Stimulated activated CD4-positive, alpha-beta T cell treated with anti-CD3 and anti-CD28 coated beads, Interleukin-12 subunit alpha, Interleukin-12 subunit beta, amount 100 ng/mL, for 48 hours (primary cell): Measurements from ENCODE around the gene CCDC60.
"Not testable (repeated sequence)": the region's sequence is repeated elsewhere in the genome, so short reads cannot be mapped to it uniquely, and the experiment has no call there.

Source experiments
- DNase-seq, 3 donors: peaks; one replicate each; pipeline ENCODE4 v3.0.0-alpha.2; 2020; ENCODE audit warnings: low read depth in 2 of 3, low spot score in 1 of 3

CCDC60 gene

GRCh38 chr12:119338593-119339363, 4.2 kb downstream of the CCDC60 start:
- no peak for DNase-seq

- DNase-seq: no peak
Observed at GRCh38 chr12:119340578-119340977, 6.0 kb downstream of the CCDC60 start.

GRCh38 chr12:119341020-119341419, 6.5 kb downstream of the CCDC60 start:
- no peak for DNase-seq

- DNase-seq: no peak
Observed at GRCh38 chr12:119341988-119342387, 7.5 kb downstream of the CCDC60 start.

- DNase-seq: no peak
Observed at GRCh38 chr12:119343130-119343529, 8.6 kb downstream of the CCDC60 start.

GRCh38 chr12:119354172-119354571, 19.6 kb downstream of the CCDC60 start:
- DNase-seq: no peak

DNA sequence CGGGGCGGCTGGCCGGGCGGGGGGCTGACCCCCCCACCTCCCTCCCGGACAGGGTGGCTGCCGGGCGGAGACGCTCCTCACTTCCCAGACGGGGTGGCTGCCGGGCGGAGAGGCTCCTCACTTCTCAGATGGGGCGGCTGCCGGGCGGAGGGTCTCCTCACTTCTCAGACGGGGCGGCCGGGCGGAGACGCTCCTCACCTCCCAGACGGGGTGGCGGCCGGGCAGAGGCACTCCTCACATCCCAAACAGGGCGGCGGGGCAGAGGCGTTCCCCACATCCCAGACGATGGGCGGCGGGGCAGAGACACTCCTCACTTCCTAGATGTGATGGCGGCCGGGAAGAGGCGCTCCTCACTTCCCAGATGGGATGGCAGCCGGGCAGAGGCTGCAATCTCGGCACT, 25.8 kb downstream of the CCDC60 start:
- DNase-seq: not testable (repeated sequence)

- DNase-seq: no peak
Observed at GRCh38 chr12:119363037-119363436, 28.5 kb downstream of the CCDC60 start.

- no peak for DNase-seq
Observed at GRCh38 chr12:119363490-119363889, 29.0 kb downstream of the CCDC60 start.

GRCh38 chr12:119365451-119365850, 30.9 kb downstream of the CCDC60 start:
- DNase-seq: no peak

DNA sequence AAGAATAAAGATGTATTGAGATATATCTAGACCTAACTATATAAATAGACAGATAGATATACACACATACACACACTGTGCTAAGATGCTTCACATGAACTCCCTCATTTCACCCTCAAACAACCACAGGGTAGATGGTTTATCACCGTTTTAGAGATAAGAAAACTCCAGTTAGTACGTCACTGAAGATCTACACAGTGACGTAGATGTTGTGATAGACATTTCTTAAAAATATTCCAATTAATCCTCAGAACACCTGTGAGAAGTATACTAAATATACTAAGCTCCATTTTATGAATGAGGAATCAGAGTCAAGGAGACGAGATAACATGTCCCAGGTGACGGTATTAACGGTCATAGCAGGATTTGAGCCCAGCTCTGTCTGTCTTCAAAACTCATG, 31.5 kb downstream of the CCDC60 start:
- no peak for DNase-seq

DNA sequence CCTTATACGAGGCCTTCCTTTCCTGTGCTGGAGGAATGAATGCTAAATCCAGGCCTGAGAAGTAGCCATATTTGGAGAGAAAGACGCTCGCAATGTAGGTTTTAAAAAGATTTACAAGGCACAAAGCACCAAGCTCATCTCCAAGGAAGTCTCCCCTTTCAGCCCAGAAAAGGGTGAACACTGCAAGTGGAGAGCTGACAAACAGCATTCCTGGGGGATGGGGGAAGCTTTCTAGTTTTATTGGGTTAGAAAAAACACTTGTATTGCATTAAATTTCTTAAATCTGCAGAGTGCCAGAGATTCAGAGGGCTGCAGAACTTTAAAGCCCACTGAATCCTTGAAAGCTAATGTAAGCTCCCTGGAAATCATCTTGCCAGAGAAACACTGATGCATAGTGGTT, 34.6 kb downstream of the CCDC60 start:
- no peak for DNase-seq

DNA sequence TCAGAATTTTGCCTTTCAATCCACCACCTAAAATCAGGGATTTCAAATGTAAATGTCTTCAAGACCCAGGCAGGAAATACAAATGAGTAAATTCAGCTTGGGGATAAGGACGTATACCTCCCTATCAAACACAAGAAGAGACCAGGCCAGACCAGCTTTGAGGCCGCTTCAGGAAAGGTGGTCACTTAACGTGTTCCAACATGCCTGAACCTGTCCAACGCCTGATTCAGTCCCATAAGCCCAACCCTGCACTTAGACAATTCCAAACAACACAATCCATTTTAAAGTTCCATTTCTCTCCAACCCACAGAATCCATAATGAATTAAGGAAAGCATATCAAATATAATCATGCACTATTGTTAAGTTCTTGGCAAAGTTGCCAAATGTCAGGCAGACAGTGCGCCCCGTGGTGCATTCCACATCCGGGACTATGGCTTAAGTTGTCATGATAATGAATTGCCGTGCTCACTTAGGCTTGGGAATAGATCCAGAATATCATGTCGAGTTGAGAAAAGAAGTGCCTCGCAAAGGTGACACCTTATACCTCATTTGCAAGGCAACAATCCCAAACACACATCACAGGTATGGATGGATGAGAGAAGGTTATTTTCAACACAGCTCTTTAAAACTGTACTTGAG, 35.5 kb downstream of the CCDC60 start:
- DNase-seq: no peak

DNA sequence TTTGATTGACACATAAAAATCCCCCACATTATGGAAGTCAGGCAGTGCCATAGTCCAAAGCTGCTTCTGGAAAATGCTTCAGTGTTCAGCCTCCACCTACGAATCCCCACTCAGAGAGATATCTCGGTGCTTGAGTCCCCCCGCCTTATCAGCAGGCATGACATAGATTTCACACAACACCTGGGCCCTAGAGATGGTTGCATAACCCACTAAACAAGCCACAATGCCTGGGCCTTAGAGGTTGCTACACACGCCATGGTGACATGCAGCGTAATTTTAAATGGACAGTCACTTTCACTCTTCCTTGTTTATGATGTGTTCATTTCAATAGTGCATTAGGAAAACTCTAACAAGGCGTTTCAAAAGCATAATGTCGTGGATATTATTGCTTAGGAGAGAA, 38.0 kb downstream of the CCDC60 start:
- no peak for DNase-seq

DNA sequence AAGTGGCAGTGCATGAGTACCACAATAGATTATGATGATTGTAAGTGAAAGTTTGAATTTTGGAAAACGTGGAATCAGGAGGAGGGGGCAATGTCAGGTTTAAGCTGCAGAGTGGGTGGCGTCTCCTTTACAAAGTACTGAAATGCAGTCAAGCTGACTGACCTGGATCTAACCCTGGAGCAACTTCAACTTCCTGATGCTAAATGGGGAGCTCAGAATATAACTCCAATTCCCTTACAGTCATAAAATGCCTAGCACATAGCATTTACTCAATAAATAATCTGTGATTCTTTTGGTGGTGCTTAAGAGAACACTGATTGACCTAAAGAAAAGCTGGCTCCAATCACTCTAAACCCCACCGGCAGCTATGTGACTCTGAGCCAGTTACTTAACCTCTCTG, 38.5 kb downstream of the CCDC60 start:
- no peak for DNase-seq

GRCh38 chr12:119373666-119374065, 39.1 kb downstream of the CCDC60 start:
- no peak for DNase-seq

GRCh38 chr12:119374635-119375034, 40.1 kb downstream of the CCDC60 start:
- DNase-seq: no peak

DNA sequence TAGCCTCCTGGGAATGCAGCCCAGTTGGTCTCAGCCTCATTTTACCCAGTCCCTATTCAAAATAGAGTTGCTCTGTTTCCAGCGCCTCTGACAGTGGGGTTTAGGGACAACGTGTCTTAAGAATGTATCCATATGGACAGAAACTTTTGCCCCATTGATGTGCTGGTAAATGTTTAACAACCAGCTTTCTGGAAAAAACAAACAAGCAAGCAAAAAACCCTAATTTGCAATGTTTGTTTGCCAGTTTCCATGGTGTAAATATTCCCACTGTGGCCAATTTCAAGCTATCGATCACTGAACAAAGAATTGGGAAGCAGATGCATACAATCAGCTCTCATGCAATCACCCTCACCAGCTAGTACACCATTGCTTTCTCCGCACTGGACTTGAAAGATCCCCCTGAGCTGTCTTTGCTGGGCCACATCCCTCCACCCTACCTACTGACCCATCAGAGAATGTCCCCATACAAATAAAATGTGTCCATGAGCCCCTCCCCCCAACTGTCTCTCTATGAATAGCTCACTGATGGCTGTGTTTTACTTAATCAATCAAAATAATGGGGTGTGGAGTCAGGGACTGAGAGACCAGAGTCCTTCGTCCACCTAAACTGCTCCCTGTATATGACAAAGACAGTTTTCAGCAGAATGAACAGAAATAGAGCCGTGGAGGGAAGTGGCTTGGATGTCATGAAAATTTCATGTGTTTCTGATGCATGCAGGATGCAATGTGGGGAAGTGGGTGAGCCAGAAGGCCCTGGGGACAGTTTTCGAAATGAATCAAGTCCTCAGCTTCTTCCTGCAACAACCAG, 40.8 kb downstream of the CCDC60 start:
- no peak for DNase-seq

DNA sequence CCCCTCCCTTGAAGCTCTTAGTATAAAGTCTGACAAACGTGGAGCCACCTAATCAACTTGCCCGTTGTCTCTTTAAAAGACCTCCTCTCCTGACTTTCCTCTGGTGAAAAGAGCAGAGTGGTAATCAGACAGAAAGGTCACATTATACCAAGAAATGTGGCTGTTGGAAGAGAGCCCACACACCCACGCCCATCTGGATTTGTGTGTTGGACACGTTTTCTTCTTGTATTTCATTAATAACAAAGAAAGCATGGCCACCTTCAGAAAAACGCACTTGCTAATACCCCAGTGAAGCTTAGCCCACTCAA, 41.3 kb downstream of the CCDC60 start:
- DNase-seq: no peak

- DNase-seq: no peak
Observed at GRCh38 chr12:119378903-119379302, 44.4 kb downstream of the CCDC60 start.

DNA sequence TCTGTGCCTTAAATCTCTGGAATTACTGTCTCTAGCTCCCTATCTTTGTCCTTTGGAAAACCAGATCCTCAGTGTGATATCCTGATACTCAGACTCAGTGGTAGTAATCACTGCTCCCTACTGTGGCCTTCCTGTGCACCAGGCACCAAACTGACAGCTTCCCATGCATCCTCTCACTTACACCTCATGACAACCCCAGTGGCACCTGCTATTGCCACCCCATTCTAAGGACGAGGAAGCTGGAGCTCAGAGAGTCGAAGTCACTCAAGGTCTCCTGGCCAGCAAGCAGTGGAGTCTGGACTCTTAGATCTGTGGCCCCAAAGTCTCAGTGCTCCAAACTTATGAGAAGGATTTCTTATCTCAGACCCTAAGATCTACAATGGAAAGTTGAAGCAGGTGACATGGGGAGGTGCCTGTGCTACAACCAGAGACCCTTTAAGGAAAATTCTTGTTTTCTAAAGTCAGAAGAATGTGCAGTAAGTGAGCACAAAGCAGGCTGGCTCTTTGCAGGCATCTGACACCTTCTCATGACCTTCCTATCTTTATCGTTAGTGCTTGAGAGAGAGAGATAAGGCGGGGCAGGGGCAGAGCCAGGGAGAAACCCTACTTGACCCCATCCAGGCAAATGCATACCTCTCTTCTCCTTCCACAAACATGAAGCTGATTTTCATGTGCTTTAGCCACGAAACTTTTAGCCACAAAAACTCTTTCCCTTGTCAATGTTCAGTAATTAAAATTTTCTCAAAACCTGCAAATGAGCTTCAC, 47.1 kb downstream of the CCDC60 start:
- no peak for DNase-seq

DNA sequence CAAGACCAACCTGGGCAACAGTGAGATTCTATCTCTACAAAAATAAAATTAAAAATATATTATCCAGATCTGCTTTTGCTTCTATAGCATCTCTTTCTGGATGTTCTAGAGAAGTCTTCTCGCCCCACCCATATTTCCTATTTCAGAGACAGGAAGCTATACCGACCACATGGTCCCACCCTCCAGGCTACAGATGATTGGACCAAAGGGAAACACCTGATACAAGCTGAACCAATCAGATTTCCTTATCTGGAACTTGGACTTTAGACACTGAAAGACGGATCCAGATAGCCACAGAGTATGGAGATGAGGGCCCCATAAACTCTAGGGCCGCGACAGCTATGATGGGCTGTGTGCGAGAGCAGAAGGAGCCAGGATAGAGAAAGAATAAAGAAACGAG, 48.7 kb downstream of the CCDC60 start:
- DNase-seq: no peak
